ENCODE measurements around the gene THRB.

The THRB gene

DNA sequence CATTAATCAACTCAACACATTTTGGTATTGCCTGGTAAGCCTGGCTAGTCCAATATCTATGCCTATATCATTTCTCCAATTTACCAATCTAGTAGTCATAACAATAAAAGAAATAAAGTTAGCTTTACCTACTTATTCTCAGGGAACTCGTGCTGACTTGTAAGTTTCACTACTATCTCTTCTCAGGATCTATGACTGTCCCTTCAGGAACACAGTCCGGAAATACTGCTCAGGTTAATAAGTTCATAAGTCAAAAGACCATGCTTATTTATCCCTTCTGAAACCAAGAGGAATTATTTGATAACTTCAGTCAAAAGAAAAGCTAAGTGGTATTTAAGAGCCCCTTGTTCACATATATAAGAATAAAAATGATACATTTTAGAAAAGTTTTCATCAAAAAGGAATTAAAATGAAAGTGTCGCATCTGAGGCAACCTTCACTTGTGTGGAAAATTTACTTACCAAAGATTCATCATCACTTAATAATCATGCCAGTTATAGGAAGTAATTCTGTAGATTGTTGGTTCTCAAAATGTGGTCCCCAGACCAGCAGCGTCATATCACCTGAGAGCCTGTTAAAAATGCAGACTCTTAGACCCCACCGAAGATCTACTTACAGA, 15.5 kb upstream of the THRB start:
- no peak for DNase-seq

DNA sequence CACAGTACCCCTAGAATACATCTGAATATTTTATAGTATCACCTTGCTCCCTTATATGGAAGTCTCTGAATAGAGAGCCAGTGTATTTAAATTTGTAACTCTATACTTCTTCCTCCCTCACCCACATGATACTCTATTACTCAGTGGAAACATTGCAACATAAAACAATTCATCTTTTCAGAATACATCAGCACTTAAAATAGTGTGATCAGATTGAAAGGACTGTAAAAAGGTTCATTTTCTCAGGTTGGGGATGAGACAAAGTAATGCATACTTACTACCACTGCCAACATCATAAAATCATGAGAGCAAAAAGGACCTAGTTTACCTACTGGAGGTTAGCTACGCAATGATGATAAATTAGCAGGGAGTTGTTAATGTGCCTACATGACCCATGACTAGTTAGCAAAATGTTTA, 13.8 kb upstream of the THRB start:
- DNase-seq: no peak

DNA sequence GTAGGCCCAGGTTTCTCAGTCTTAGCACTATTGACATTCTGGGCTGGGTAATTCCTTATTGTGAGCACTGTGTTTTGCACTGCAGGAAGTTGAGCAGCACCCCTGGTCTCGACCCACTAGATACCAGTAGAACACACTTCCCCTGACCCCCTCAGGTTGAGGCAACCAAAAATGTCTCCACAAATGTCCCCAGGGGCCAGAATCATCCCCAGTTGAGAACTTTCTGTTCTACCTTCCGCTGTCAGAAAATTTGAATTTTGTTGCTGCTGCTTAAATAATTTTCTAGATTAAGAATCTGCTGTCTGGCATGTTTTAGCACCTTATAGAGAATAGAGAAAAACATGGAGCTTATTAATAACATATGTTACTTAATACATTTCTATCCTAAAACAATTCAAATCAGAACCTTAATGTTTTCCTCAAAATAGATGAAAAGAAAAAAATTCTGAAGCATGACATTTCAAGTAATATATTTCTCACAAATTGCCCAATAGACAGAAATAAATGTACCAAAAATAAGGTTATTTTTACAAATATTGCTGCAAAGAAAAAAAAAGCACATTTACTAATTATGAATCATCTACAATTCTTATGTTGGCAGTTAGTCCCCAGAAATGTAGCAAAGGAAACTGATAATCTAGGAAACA, 13.2 kb upstream of the THRB start:
- no peak for DNase-seq

DNA sequence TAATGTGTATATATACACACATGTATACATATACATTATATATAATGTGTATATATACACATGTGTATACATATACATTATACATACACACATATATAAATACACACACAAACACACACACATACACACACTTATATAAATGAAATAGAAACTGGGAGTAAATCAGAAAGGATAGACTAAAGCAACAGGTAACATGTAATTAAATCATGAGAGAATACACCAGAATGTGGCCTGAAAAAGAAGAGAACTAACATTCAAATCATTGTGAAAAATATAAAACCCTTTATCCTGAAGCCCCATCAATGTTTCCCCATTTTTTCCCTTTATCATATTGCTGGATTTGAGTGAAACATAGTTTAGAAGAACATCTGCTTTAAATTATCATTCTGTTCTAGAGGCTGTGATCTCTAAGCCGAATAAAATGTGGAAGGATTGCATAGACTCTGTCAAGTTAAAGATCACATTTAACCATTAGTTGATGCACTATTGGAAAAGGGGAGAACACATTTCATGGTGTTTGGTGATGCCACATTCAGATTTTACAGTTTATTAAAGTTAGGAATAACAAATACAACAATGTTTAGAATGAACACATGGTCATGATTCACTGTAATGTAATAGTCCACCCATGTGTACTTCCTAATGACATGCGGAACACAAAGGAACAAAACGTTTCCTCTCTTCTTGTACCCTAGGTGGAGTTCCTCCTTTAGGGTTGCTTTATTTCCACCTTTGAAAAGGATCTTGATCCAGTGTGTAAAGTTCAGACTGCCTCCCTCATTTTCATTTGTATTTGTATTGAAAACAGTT, 12.5 kb upstream of the THRB start:
- DNase-seq: no peak

DNA sequence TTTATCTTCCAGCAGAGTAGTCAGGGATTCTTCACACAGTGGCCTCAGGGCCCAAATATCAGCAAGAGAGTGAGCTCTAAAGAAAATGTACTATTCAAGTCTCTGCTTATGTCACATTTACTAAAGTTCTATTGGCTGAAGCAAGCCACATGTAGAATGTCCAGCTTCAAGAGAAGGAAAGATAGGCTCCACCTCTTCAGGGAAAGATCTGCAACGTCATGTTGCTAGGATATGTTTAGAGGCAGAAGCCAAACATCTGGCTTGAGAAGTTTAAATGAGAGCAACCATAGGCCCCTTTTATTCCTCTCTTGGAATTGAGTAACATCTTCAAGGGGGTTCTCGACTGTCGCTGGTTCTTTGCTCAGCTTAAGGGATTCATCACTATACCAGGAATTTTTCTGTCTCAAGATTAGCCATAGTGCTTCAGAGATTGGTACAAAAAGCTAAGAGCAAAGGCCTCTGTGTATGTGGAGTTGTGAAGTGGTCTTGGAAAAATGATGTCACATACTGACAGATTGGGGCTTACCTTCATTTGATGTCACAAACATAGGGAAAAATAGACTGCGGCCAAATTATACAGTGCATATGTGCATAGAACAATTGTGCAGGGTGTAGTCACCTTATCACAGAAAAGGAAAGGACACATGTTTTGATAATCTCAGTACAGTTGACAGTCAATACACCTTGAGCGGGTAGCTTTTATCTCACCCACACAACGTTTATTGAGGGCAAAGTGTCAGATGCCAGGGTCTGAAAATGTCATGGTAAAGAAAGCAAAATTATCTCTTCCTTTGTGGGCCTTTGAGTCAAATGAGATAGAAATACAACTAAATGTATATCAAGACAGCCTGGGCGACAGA, 11.3 kb upstream of the THRB start:
- no peak for DNase-seq

DNA sequence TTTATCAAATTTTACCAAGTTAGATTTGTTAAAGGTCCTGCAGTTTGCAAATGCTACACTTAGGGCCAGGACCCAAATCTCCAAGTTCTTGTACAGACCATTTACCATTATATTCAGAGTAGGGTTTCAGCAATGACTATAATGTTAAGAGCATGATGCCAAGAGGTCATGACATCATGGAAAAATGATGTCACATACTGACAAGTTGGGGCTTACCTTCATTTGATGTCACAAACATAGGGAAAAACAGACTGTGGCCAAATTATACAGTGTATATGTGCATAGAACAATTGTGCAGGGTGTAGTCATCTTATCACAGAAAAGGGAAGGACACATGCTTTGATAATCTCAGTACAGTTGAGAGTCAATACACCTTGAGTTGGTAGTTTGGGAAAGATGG, 10.1 kb upstream of the THRB start:
- DNase-seq: no peak

DNA sequence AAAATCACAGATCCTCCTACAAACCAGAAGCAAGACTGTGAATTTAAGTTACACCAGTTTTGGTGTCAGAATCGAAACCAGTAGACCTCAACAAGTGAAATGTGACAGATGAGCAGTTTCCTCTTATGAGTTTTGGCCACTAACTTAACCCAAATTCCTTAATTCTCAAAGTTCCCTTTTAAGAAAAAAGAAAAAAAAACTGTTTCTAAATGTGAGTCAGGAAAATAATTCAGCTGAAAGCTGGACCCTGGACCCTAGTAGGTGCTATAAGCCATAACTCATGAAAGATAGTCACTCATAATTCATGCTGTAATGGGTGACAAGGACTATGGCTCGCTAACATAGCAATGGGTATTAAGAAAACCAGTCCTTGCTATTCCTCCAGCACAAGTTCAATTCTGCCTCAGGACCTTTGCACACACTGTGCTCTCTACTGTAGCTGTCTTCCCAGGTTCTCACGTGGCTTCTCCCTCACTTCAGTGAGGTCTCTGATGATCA, 9.0 kb upstream of the THRB start:
- no peak for DNase-seq

DNA sequence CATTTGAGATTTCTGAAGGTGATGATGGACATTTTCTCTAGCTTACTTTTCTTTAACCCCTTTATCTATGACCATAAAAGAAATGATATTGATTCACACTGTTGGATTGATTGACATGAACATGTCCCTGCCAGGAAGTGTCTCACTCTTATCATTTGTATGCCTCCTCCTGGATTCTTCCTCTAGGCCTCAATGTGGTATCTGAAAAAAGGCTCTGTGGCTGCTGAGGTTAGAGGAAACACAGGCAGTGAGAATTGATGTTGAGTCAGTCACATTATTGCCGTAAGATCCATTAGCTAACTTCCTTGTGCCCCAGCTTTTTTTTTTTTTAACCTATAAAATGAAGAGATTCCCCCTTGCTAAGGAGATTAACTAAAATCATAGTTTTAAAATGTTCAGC, 8.0 kb upstream of the THRB start:
- DNase-seq: no peak

DNA sequence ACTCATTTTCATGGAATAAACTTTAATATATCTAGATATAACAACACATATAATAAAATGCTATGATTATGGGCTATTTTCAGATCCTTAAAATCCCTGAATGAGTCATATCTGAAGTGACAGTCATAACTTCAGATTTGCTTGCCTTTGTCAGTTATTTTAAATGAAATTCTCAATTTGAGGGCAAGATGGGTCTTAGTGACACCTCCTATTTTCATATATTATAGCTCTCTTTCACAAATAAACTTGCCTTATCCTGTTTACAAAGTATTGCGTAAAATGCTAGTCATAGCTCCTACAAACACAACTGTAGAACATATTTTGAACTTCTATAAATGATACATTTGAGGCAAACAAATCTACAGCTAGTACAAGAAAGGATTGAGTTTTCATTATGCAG, 6.2 kb upstream of the THRB start:
- DNase-seq: no peak

DNA sequence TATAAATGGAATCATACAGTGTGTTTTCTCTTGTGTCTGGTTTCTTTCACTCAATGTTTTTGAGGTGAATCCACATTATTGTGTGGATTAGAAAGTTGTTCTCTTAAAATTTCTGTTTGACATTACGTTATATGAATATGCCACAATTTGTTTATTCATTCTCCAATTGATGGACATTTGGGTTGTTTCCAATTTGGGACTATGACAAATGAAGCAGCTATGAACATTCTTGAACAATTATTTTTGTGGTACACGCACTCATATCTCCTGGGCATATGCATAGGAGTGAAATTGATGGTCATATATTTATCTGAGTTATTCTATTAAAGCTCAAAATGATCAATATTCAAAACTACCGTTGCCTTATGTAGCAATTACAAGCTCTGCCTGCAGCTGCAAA, 5.3 kb upstream of the THRB start:
- no peak for DNase-seq

DNA sequence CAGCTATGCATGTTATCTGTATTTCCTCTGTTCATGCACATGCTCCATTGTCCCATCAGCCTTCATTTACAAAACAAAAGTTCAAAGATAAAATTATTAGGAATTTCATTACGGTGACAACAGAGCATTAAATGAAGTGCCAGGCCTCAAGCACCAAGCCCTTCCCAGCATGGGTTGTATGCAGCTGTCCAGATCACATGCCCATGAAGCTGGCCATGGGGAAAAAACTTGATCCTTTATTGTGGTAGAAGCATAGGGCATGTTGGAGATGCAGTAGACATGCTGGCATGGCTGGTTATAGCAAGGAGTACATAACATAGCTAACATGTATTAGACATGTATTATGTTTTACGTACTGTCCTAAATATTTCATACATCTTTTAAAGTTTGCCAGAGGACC, 4.1 kb upstream of the THRB start:
- no peak for DNase-seq

DNA sequence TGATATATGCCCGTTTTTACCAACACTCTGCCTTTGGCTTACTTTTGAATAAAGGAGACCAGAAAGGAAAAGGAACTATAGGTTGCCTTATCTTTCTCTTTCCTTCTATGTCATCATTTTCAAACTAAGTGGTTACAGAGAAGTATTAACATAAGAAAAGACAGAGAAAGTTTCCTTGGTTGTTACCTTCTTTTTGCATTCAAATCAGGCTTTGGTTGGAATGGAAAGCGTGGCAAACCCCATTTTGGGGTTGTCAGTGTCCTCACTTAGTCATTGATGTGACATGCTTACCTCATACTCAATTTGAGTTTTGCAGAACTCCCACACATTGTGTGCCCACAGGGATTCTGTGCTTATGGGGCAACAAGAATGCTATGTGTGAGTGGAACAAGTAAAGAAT, 3.7 kb upstream of the THRB start:
- DNase-seq: no peak

DNA sequence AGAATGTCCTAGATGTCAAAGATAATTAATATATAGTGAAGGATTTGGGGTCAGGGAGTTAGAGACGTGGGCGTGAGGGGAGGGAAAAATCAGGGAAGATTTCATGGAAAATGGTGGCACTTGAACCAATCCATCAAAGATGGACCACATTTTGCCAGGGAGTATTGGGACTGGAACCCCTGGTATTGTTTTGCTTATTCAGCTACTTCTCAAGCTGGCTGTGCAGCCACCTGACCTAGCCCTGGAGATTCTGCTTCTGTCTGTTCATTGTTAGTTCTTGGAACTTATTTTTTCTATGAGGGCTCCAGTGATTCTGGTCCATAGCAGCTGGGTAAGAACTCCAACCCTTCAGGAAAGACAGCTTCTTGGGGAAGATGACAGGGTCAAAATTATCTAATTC, 3.3 kb upstream of the THRB start:
- no peak for DNase-seq

DNA sequence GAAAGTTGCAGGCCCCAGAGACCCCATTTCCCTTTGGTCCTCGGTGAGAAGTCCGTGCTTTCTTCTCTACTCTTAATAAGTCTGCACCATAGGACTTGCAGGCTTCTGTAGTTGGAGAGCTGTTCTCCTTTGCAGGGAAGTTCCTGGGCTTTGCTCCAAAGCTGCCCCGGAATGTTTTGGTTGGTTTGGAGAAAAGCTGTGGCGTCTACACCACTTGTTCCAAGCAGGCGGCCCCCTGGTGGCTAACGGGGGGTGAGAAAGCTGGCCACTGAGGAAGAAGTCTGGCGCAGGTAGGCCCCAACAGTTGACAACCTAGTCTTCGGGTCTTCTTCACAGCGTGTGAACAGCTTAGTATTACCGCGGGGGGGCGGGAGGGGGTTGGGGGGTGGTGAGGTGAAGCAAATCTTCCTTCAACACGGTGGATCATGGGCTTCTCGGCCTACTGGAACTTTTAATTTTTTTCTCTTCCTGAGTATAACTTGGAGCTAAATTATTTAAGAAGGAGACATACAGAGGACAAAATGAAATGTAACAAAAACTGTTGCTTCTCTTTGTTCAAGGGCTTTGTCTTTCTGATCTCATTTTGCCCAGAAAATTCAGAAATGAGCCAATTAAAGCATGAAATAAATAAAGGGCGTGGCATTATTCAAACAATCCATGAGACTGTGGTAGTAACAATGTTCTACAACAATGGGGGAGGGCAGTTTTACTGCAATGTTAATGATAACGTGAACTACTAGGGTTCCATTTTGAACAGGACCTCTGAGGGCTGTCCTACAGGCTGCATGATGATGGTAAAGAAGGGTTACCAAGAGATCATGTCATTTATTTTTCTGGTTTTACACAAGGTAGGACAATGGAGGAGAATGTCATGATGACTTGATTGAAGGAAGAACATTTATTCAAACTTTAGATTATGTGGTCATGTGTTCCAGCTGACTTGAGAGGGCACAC, 2.2 kb upstream of the THRB start:
- no peak for DNase-seq

DNA sequence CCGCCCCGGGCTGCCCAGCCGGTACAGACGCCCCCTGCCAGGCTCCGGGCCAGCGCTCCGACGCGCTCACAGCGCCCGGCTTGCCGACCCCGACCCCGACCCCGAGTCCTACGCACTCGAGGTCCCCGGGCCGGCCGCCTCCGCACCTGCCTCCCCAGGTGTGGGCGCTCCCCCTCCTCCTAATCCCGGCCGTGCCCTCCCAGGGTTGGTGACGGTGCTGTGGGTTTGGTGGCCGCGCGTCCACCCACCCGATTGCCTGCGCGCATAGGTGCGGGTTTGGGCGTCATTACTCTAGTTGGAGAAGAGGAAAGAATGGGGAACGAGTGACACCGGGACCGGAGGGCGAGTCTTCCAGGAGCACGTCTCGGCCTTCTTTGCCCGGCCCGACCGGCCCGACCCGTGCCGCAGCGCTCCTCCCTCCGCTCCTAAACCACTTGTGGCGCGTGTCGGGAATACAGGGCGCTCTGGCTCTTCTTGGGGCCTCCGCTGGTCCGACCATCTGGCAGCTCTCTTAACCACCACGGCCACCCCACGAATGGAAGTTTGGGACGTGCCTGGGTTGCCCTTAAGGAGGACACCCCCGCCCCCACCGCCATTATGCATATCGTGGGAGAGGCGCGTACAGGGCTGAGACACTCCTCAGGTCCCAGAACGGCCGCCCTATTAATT, 810 bp upstream of the THRB start:
- DNase-seq: no peak

DNA sequence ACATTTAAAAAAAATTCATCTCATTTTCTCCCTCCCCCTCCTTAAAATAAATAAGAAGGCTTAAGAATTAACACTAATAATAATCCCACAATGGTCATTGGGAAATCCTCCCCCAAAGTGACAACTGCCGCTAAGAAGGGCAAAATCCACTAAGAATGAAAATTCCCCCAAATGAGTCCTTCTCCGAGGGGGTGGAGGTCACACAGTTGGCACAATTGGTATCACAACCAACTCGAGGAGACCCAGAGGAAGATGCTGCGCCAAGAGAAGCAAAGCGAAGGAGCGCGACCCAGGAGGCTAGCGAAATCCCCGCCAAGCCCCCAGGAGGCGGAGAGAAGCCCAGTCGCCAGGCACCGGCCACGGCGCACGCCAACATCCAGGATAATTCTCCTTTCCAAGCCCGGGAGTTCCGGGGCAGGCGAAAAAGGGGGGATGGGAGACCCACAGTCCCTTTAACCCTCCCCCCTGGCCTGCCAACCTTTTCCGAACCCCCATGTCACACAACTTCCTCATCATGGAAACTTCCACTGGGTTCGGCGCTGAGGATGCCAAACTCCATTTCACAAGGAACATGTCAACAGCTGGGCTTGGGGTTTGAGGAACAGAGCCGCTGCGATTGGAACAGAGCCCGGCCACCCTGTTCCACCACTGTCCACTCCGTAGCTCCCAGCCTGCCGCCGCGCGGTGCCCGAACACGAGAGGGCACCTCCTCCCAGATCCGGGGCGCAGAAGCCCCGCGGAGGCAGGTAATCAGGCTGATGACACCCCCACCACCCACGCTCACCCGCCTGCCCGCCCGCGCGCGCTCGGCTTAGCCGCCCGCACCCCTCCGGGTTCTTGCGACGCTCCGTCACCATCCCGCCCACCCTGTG, 668 bp downstream of the THRB start:
- DNase-seq: no peak

DNA sequence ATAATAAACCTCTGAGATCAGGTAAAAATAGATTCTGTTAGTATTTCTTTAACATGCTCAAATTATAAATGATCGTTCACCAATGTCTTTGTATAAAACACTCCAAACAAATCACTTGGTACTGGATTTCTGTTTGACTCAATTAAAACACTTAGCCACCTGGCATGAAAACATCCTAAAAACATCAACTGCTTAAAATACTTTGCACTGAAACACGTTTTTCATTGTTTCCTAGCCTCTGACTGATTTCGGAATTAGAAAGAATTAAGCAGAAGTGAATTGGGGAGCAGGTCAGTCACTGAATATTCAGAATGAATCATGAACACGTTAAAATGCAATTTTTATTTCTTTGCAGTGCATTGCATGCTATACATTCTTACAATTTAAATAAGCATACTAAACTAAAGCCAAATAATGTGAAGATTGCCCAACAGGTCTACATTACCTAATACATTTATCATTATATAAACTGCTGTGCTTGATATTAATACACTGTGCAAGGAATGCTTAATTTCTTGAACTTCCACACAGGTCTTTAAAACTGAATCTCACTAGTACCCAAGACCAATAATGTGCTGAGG, 1.6 kb downstream of the THRB start:
- no peak for DNase-seq

DNA sequence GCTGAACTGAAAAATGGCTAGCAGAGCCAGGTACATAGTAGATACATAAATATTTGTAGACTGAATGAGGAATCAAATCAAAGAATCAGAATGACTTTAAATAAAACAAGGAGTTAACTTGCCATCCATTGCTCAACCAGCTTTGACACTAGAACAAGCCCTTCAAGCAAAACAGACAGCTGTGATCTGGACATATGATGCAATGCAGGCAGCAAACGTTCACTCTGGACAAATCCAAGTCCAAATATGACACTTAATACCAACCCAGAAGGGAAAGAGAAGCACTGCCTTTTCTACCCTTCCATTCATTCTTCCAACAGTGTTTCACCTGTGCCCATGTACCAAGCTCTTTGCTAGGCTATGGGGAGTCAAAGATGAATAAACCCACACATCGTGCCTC, 4.5 kb downstream of the THRB start:
- DNase-seq: no peak

DNA sequence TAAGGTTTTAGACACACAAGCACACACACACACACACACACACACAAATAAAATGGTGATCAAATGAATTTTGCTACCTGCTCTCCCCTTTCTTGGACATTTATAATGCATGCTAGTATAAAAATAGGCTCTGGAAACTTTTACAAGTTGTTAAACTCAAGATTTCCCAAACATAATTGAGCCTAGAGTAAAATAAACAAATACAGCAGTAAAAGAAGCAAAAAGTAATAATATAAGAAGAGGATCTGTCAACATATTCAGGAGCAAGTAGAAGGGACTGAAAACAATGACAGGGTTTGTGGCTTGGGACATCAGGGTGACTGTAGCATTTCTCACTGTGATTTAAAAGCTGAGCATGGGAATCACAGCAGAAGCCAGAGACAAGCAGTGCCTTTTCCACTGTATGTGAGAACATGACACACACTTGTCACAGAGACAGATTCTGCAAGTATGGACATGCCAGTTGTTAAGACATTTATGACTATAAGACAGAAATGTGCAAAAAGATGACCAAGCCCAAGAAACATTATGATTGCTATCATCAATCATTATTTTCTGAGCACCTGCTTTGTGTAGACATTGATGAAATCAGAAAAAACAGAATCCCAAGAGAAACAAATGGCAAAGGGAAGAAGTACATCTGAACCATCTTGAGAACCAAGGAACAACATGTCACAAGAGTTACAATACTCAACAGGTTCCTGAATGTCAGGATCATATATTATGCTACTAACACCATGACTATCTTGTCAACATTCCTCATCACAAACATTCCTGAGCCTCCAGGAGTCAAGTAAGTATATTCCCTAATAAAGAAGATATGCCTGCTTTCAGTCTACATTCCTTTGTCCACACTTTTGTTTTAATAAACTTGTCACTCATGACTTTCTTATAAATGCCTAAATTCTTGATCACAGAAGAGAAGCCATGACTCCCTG, 7.1 kb downstream of the THRB start:
- no peak for DNase-seq

Data from T-helper 2 cell (primary cell).